ENCODE data around the gene PAK1.

DNA sequence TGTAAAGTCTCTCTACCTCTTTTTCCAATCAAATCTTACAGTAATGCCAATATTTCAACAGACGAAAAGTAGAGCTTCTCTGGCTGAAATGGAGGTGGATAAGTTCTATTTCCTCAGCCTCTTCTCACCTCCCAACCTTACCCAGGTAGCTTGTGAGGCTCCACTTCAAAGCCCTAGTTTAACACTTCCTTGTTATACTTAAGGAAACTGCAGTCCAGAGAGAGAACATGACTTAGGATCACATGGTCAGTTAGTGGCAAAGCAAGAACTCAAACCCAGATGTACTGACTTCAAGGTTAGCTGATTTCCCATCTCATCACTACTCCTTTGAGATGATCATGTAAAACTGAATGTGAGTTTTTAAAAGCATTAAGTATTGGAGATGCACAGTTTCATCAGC is 32.5 kb downstream of the PAK1 start:
- TF ChIP-seq, protein P1, sequence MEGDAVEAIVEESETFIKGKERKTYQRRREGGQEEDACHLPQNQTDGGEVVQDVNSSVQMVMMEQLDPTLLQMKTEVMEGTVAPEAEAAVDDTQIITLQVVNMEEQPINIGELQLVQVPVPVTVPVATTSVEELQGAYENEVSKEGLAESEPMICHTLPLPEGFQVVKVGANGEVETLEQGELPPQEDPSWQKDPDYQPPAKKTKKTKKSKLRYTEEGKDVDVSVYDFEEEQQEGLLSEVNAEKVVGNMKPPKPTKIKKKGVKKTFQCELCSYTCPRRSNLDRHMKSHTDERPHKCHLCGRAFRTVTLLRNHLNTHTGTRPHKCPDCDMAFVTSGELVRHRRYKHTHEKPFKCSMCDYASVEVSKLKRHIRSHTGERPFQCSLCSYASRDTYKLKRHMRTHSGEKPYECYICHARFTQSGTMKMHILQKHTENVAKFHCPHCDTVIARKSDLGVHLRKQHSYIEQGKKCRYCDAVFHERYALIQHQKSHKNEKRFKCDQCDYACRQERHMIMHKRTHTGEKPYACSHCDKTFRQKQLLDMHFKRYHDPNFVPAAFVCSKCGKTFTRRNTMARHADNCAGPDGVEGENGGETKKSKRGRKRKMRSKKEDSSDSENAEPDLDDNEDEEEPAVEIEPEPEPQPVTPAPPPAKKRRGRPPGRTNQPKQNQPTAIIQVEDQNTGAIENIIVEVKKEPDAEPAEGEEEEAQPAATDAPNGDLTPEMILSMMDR (IDR thresholded peaks at IDR 0.05), result no peak
- TF ChIP-seq ZFX (IDR thresholded peaks at IDR 0.05; ENCODE audit: borderline replicate concordance), result no peak
